Astrocyte (in vitro differentiated cells and primary cell): ENCODE results near the gene PCSK2.

ENCODE experiments used
- EZH2 ChIP-seq: IDR thresholded peaks from 2 replicates; pipeline ENCODE4 v1.6.1; 2012; ENCODE audit warnings: mild to moderate bottlenecking, low read length, inconsistent platforms; ENCODE audit not compliant: insufficient read depth
- TF ChIP-seq, protein P1 (sequence below): IDR thresholded peaks from 2 replicates; pipeline ENCODE4 v1.5.1; 2011; ENCODE audit warnings: low read depth, mild to moderate bottlenecking, inconsistent platforms, low read length, moderate library complexity; ENCODE audit not compliant: insufficient read depth

DNA sequence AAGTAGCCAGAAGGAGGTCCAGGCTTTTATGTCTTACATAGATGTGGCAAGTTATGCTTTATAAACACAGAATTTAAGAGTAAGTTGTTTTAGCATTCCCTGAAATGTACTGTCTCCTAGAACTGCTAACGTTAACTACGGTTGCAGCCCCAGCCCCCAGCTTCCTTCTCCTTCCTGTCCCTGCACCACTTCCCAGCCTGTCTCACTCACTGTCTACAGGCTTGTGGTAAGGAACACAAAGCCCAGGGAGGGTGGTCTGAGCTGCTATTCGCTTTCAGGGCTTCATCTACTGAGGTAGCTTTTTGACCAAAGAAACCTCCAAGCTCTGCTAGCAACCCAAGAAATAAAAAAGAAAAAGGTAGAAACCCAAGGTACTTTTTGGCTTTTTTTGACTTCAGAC lies 35.9 kb downstream of the PCSK2 start:
- TF ChIP-seq, protein P1, sequence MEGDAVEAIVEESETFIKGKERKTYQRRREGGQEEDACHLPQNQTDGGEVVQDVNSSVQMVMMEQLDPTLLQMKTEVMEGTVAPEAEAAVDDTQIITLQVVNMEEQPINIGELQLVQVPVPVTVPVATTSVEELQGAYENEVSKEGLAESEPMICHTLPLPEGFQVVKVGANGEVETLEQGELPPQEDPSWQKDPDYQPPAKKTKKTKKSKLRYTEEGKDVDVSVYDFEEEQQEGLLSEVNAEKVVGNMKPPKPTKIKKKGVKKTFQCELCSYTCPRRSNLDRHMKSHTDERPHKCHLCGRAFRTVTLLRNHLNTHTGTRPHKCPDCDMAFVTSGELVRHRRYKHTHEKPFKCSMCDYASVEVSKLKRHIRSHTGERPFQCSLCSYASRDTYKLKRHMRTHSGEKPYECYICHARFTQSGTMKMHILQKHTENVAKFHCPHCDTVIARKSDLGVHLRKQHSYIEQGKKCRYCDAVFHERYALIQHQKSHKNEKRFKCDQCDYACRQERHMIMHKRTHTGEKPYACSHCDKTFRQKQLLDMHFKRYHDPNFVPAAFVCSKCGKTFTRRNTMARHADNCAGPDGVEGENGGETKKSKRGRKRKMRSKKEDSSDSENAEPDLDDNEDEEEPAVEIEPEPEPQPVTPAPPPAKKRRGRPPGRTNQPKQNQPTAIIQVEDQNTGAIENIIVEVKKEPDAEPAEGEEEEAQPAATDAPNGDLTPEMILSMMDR, result no peak
- no peak for TF ChIP-seq EZH2
